HG03520 (cell line): ENCODE data around the gene AK9.
"Not testable (repeated sequence)": the region's sequence is repeated elsewhere in the genome, so short reads cannot be mapped to it uniquely, and the experiment has no call there.

Experiments used
- ATAC-seq: cut with Tn5 transposase; IDR thresholded peaks from one replicate; pipeline ENCODE4 v1.9.1; 2021; ENCODE audit warnings: mild to moderate bottlenecking, moderate library complexity; ENCODE audit not compliant: unreplicated experiment

Gene AK9

GRCh38 chr6:109696355-109696754 is 5.4 kb upstream of the AK9 start:
- no peak for ATAC-seq

DNA sequence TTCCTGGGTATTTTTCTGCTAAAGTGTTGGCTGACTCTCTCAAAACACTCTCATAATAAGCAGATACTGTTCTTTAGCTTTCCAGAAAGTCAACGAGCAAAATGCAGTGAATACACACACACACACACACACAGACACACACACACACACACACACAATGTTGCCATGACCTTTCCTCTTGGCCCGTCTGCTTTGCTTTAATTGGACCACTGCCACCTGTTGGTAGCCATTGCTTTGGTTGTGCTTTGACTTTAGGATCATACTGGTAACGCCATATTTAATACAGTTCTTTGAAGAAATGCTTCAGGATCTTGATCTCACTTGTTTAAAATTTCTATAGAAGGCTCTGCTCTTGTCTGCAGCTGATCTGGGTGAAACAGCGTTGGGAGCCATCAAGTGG is 4.5 kb upstream of the AK9 start:
- ATAC-seq = no peak

DNA sequence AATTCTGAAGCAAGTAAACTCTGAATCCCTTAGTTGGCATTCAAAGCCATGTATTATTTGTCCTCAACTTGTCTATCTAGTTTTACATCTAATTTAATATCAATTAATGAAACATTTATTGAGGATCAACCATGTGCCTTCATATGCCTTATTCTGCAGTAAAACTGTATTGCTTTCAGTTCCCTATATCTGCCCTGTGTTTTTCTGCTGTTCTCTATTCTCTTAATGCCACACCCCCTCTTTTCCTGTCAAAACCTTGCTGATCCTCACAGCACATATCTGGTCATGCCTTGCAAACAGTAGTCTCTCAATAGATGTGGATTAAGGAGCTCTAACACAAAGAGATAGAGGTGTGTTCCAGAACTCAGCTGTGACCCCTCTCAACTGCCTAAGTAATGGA is 2.1 kb upstream of the AK9 start:
- ATAC-seq = peak; percentile 31

DNA sequence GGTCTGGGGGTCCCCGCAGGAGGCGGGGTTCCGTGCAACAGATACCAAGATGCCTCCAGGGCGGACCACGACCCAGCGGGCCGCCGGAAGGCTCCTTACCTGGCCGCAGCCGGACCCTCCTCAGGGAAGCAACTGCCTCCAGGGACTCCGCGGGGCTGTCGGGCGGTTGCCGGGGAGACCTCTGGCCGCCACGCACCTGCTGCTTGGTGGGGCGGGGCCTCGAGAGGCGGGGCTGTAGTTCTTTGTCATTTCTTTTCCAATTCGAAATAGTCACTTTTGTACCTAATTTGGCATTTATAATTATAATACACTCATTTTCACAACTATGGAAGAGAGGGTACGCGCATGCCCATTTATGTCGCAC is 647 bp downstream of the AK9 start:
- peak; percentile 48 for ATAC-seq

DNA sequence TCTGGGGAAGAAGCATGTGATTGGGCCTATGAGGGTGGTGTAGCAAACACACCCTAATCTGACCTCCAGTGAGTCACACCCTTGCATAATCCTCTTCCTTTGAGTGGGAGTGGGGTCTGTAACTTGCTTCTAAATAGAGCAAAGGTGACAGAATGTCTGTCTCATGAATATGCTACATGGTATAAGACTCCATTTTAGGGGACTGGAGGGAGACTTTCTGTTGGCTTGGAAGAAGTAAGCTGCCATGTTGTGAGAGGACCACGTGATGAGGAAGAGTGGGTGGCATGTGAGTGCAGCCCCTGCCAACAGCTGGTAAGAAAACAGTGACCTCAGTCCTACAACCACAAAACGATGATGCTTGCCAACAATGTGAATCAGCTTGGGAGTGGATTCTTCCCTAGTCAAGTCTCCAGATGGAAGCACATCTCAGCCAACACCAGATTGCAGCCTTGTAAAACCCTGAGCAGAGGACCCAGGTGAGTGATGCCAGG is 3.7 kb downstream of the AK9 start:
- no peak for ATAC-seq

- no peak for ATAC-seq
Observed at GRCh38 chr6:109686566-109687265, 4.3 kb downstream of the AK9 start.

DNA sequence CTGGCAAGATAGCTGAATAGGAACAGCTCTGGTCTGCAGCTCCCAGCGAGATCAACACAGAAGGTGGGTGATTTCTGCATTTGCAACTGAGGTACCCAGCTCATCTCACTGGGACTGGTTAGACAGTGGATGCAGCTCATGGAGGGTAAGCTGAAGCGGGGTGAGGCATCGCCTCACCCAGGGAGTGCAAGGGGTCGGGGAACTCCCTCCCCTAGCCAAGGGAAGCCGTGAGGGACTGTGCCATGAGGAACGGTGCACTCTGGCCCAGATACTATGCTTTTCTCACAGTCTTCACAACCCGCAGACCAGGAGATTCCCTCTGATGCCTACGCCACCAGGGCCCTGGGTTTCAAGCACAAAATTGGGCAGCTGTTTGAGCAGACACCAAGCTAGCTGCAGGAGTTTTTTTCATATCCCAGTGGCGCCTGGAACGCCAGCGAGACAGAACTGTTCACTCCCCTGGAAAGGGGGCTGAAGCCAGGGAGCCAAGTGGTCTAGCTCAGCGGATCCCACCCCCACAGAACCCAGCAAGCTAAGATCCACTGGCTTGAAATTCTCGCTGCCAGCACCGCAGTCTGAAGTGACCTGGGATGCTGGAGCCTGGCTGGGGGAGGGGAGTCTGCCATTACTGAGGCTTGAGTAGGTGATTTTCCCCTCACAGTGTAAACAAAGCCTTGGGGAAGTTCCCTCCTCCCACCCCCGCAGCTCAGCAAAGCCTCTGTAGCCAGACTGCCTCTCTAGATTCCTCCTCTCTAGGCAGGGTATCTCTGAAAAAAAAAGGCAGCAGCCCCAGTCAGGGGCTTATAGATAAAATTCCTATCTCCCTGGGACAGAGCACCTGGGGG is 12.1 kb downstream of the AK9 start:
- ATAC-seq = not testable (repeated sequence)

GRCh38 chr6:109678240-109678639 is 12.8 kb downstream of the AK9 start:
- ATAC-seq = no peak

DNA sequence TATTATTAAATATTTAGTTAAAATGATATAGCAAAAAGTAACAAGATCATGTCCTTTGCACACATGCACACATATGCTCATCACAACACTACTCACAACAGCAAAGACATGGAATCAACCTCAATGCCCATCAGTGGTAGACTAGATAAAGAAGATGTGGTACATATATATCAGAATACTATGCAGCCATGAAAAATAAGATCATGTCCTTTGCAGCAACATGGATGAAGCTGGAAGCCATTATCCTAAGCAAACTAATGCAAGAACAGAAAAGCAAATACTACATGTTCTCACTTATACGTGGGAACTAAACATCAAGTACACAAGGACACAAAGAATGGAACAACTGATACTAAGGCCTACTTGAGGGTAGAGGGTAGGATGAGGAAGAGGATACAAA is 14.3 kb downstream of the AK9 start:
- ATAC-seq = no peak

- no peak for ATAC-seq
Observed at GRCh38 chr6:109672839-109673238, 18.2 kb downstream of the AK9 start.

DNA sequence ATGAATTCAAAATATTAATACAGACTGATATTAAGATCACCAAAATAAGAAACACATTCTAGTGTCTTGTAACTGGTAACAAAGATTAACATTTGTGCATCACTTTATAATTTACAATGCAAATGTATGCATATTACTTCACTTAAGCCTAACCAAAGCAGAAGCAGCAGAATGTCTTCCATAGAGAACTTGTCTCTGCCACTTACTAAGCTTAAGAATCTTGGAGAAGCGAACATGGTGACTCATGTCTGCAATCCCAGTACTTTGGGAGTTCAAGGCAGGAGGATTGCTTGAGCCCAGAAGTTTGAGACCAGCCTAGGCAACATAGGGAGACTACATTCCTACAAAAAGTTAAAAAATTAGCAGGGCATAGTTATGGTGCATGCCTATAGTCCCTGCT is 18.8 kb downstream of the AK9 start:
- no peak for ATAC-seq

DNA sequence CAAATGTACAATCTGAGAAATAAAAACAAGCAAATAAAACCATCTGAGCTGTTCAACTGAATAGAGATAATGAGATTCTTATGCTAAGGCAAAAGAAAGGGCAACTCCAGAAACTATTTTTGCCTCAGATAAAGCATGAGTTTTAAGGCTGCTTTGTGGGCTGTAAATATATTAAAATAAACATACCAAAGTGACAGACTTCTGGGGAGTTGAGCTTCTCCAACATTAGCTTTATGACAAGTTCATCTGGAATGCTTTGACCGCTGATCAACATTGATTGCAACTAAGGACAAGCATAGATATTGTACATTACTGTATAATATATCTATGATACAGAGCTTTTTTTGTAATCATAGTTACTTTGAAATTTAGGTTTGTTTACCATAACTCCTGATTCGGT is 19.3 kb downstream of the AK9 start:
- ATAC-seq = no peak

GRCh38 chr6:109669811-109670210 is 21.2 kb downstream of the AK9 start:
- no peak for ATAC-seq

DNA sequence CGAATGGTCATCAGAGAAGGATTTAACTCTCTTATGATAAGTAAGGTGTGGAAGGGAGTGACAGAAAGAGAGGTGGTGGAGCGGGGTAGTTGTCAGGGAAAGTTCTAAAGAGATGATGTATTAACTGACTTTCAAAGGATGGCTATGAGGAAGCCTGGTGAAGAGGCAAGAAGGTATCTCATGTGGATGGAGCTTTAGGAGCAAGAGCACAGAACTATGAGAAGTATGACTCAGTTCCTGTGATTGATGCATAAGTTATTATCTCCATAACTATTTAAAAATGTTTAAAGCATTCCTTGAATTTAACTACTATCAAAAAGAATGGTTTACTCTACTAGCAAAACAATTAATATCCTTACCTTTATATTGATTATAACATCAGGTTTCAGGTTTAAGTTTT is 28.8 kb downstream of the AK9 start:
- ATAC-seq = no peak

DNA sequence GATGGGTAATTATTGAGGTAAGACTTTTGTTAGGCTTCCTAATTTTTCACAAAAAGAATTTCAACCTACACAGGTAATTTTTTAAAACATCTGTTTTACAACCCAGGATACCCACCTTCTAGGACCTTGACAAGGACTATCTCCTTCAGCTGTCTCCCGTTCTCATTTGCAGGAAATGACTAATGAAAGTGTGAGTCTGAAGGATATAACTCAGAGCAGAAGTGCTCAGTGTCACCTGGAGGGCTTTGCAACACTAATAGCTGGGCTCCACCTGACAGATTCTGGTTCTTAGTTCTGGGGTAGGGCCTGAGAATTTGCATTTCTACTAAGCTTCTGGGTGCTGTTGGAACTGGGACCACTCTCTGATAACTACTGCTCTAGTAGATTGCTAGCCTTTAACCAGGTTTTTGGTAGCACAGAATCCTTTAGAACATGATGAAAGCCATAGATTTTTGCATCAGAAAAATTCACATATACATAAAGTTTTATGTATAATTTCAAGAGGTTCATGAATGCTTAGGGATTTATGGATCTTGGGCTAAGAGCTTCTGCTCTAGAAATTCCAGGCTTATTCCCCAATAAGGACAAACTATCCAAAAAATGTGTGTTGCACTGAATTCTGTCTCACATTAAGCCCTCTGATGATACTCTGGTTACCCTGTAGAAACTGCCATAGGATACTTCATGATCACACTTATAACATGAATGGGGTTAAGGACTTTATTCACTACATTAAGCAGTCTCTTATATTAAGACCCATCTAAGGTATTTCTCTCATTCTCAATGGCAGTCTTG is 30.3 kb downstream of the AK9 start:
- no peak for ATAC-seq

DNA sequence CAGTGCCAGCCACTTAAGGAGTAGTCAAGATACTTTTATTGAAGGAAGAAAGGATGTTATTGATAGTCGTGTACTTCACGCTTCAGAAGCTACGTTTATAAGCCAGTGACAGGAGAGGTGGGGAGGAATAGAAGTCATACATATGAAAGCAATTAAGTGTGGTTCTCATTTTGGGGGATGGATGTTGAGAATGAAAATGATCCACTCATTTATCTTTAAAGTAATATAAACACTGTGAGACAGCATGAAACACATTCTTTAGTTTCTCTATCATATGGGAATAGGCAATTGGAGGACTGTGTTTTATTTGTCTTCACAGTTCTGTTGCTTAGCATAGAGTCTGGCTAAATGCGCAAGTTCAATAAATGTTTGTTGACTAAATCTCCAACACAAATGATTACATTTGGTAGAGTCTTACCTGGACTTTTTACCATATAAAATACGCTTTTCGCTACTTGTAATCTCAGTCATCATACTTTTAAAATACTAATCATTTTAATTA is 35.2 kb downstream of the AK9 start:
- no peak for ATAC-seq

- ATAC-seq = no peak
Observed at GRCh38 chr6:109653264-109653663, 37.7 kb downstream of the AK9 start.

- no peak for ATAC-seq
Observed at GRCh38 chr6:109644131-109644530, 46.9 kb downstream of the AK9 start.

DNA sequence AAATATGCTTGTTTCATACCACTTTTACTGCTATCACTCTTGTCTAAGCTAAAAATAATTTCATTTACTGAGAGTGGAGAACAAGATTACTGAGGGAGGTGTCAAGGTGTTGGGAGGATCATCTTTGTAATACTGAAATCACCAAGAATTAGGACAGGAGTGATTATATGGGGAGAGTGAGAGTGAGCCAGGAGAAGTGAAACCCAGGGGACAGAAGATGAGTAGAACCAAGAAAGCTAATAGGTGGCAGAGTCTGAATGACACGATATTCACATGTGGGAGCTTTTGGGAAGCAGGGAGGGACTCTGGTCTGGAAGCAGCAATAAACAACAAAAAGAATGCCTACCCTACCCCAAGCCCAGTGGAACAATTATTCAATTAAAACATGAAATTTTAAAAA is 58.6 kb downstream of the AK9 start:
- ATAC-seq = no peak

DNA sequence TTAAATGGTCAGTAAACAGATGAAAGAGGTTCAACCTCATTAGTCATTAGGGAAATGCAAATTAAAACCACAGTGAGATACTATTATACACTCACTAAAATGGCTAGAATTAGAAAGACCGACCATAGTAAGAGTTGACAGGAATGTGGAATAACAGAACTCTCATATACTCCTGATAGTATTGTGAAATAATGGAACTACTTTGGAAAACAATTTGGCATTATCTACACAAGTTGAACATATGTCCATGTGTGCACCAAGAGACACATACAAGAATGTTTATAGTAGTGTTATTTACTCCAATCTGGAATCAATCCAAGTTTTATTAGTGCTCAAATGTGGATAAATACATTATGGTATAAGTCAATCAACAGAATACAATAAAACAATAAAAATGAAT is 59.6 kb downstream of the AK9 start:
- no peak for ATAC-seq
